ENCODE data around the gene NSD1. TPM values are rescaled to one million over a fixed set of nuclear protein-coding genes. Genes with fewer than 3 reads are reported as not detected.
A peak's percentile ranks its signal among the peaks of the same experiment; 100 is the strongest.

The NSD1 gene
- total and polyA plus RNA-seq, 10 of the 15 experiments (the other 5 are each of a cell fraction or from before 2014, with no cell fraction given) = 7.0 to 57.9 (median 30.4) TPM

GRCh38 chr5:177099422-177100093 lies 34.0 kb upstream of the NSD1 start:
- no TSS peak for BruUV-seq (replicated peaks)
- 44% methylated on average over 13 of the region's 13 CpGs for WGBS (ENCODE audit: insufficient coverage, insufficient replicate concordance, low lambda C conversion rate, missing lambda C conversion rate)
- H3K4me3 ChIP-seq = no peak overlapping the region
- intact Hi-C loops (cut with micrococcal nuclease; ENCODE audit: unreplicated experiment) = no loop called here
- H3K36me3 ChIP-seq (ENCODE audit: control insufficient read depth in 2 of 2, insufficient read depth in 2 of 2, low read length in 1 of 2) = no peaks in the 10 kb centered on the region
- no peak overlapping the region for H3K9ac ChIP-seq (ENCODE audit: control insufficient read depth, insufficient read depth, low read length)
- ChIA-PET RAD21 (ENCODE audit: unreplicated experiment) (no interaction called here), CTCF (interaction anchor here (0.6 to 1.8 kb wide), 2 partner anchors 13 to 328 kb away, joined by 3 to 7 read pairs; no protein-coding TSS in a partner anchor), SMC1A (ENCODE audit: uncharacterized antibody, unreplicated experiment) (no interaction called here), POLR2A (no interaction called here)
- DNase-seq (ENCODE audit: low read depth, low spot score) (no peak), ATAC-seq (peak; percentile 48), FAIRE-seq (no peak)
- H3K27me3 ChIP-seq (replicated peaks in 1 of 2; ENCODE audit: control insufficient read depth in 2 of 2, insufficient read depth in 2 of 2, low read length in 1 of 2) = no peaks in the 10 kb centered on the region; a peak in 1 of 4 replicates
- no peaks in the 10 kb centered on the region for H4K20me1 ChIP-seq (ENCODE audit: control insufficient read depth, insufficient read depth)
- no peaks in the 10 kb centered on the region for H3K79me2 ChIP-seq (ENCODE audit: control insufficient read depth, insufficient read depth, low read length)
- no peak overlapping the region for H2AFZ ChIP-seq (ENCODE audit: control insufficient read depth, low read depth, low read length)
- no peaks in the 10 kb centered on the region for H3K9me3 ChIP-seq (replicated peaks; ENCODE audit: control insufficient read depth, insufficient read depth, low read length)
- no peak overlapping the region for H3K4me2 ChIP-seq (ENCODE audit: control insufficient read depth, insufficient read depth)
- TF ChIP-seq BHLHE40 (IDR thresholded peaks at IDR 0.05; ENCODE audit: borderline replicate concordance in 1 of 2, low read depth in 2 of 2, low read length in 1 of 2) (peak in 1 of 2 experiments; percentile 60; a peak in 1 of 4 replicates), BACH1 (IDR thresholded peaks at IDR 0.05; ENCODE audit: borderline replicate concordance) (no peak)
- H3K27ac ChIP-seq (ENCODE audit: control insufficient read depth, insufficient read depth) = no peak overlapping the region
- in situ Hi-C loops (cut with MboI) = no loop called here
- no peaks in the 10 kb centered on the region for H3K4me1 ChIP-seq (ENCODE audit: control insufficient read depth, insufficient read depth, low read length)

GRCh38 chr5:177100714-177101121 lies 32.9 kb upstream of the NSD1 start:
- SMC1A ChIA-PET (ENCODE audit: uncharacterized antibody, unreplicated experiment) = no interaction called here
- no peak for FAIRE-seq
- TF ChIP-seq IRF3 (IDR thresholded peaks at IDR 0.05) (no peak), CBX5 (IDR thresholded peaks at IDR 0.05; ENCODE audit: low read depth) (no peak), IKZF2 (IDR thresholded peaks at IDR 0.05) (no peak), ZZZ3 (IDR thresholded peaks at IDR 0.05; ENCODE audit: control insufficient read depth, insufficient read length, low read depth) (no peak), BMI1 (IDR thresholded peaks at IDR 0.05; ENCODE audit: borderline replicate concordance) (no peak), TARDBP (IDR thresholded peaks at IDR 0.05; ENCODE audit: borderline replicate concordance) (no peak)
- TF ChIP-seq, protein P1, sequence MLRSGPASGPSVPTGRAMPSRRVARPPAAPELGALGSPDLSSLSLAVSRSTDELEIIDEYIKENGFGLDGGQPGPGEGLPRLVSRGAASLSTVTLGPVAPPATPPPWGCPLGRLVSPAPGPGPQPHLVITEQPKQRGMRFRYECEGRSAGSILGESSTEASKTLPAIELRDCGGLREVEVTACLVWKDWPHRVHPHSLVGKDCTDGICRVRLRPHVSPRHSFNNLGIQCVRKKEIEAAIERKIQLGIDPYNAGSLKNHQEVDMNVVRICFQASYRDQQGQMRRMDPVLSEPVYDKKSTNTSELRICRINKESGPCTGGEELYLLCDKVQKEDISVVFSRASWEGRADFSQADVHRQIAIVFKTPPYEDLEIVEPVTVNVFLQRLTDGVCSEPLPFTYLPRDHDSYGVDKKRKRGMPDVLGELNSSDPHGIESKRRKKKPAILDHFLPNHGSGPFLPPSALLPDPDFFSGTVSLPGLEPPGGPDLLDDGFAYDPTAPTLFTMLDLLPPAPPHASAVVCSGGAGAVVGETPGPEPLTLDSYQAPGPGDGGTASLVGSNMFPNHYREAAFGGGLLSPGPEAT (IDR thresholded peaks at IDR 0.05; ENCODE audit: low read depth) = no peak
- TF ChIP-seq, protein P2, sequence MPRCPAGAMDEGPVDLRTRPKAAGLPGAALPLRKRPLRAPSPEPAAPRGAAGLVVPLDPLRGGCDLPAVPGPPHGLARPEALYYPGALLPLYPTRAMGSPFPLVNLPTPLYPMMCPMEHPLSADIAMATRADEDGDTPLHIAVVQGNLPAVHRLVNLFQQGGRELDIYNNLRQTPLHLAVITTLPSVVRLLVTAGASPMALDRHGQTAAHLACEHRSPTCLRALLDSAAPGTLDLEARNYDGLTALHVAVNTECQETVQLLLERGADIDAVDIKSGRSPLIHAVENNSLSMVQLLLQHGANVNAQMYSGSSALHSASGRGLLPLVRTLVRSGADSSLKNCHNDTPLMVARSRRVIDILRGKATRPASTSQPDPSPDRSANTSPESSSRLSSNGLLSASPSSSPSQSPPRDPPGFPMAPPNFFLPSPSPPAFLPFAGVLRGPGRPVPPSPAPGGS (IDR thresholded peaks at IDR 0.05; ENCODE audit: borderline replicate concordance, insufficient read depth, low read depth, low read length, poor library complexity, severe bottlenecking) = no peak
- TF ChIP-seq, protein P3, sequence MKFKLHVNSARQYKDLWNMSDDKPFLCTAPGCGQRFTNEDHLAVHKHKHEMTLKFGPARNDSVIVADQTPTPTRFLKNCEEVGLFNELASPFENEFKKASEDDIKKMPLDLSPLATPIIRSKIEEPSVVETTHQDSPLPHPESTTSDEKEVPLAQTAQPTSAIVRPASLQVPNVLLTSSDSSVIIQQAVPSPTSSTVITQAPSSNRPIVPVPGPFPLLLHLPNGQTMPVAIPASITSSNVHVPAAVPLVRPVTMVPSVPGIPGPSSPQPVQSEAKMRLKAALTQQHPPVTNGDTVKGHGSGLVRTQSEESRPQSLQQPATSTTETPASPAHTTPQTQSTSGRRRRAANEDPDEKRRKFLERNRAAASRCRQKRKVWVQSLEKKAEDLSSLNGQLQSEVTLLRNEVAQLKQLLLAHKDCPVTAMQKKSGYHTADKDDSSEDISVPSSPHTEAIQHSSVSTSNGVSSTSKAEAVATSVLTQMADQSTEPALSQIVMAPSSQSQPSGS (IDR thresholded peaks at IDR 0.05; ENCODE audit: low read length) = no peak

More at GRCh38 chr5:177100714-177101121, 32.9 kb upstream of the NSD1 start:
- Histone ChIP-seq H3K9me3 (replicated peaks; ENCODE audit: control insufficient read depth, insufficient read depth, low read length) (no peaks in the 10 kb centered on the region), H3K4me3 (no peak overlapping the region), H4K20me1 (ENCODE audit: control insufficient read depth, insufficient read depth) (no peaks in the 10 kb centered on the region), H3K27me3 (replicated peaks in 1 of 2; ENCODE audit: control insufficient read depth in 2 of 2, insufficient read depth in 2 of 2, low read length in 1 of 2) (no peaks in the 10 kb centered on the region; a peak in 1 of 4 replicates), H3K4me1 (ENCODE audit: control insufficient read depth, insufficient read depth, low read length) (no peaks in the 10 kb centered on the region), H3K79me2 (ENCODE audit: control insufficient read depth, insufficient read depth, low read length) (no peaks in the 10 kb centered on the region), H3K9ac (ENCODE audit: control insufficient read depth, insufficient read depth, low read length) (no peak overlapping the region), H2AFZ (ENCODE audit: control insufficient read depth, low read depth, low read length) (no peak overlapping the region), H3K4me2 (ENCODE audit: control insufficient read depth, insufficient read depth) (no peak overlapping the region), H3K27ac (ENCODE audit: control insufficient read depth, insufficient read depth) (no peak overlapping the region), H3K36me3 (ENCODE audit: control insufficient read depth in 2 of 2, insufficient read depth in 2 of 2, low read length in 1 of 2) (no peaks in the 10 kb centered on the region)
- ATAC-seq = no peak
- in situ Hi-C loops (cut with MboI) = no loop called here
- DNase-seq (ENCODE audit: low read depth, low spot score) = no peak
- intact Hi-C loops (cut with micrococcal nuclease; ENCODE audit: unreplicated experiment) = no loop called here
- ChIA-PET RAD21 (ENCODE audit: unreplicated experiment) (no interaction called here), POLR2A (no interaction called here), CTCF (interaction anchor here (0.5 to 1.5 kb wide), 2 partner anchors 12 to 341 kb away, joined by 3 to 5 read pairs; no protein-coding TSS in a partner anchor)
- WGBS (ENCODE audit: insufficient coverage, insufficient replicate concordance, low lambda C conversion rate, missing lambda C conversion rate) = 51% methylated on average over 6 of the region's 6 CpGs
- BruUV-seq (replicated peaks) = no TSS peak
